T-helper 2 cell treated with Interferon-gamma antibody and Interleukin-4, amounts not matched to agents 100 ng/mL and 5 ng/mL, for 36 hours (primary cell): ENCODE data around the gene LRP6. TPM values are rescaled to one million over a fixed set of nuclear protein-coding genes. Genes with fewer than 3 reads are reported as not detected.
"Not testable (repeated sequence)": the region's sequence is repeated elsewhere in the genome, so short reads cannot be mapped to it uniquely, and the experiment has no call there.

Experiments
- intact Hi-C: fragments of 100-400 bp; cut with micrococcal nuclease; formaldehyde crosslinking; loops from one replicate; pipeline ENCODE4 v1.15.1; 2023
- total RNA-seq: library from RNA; stranded (reverse); gene quantifications from 2 replicates; pipeline ENCODE4 v1.2.3, GENCODE V29; 2022

LRP6 gene
- total RNA-seq, 1 donor from 2014 or later, result 0.16 TPM

- intact Hi-C loops, result no loop called here
Measured at GRCh38 chr12:12181511-12181910, 85.3 kb downstream of the LRP6 start.

- intact Hi-C loops, result no loop called here
Measured at GRCh38 chr12:12180575-12180974, 86.3 kb downstream of the LRP6 start.

GRCh38 chr12:12180136-12180535, 86.7 kb downstream of the LRP6 start:
- intact Hi-C loops, result no loop called here

GRCh38 chr12:12178559-12178958, 88.3 kb downstream of the LRP6 start:
- intact Hi-C loops, result no loop called here

- intact Hi-C loops, result no loop called here
Measured at GRCh38 chr12:12176402-12176801, 90.4 kb downstream of the LRP6 start.

- intact Hi-C loops, result no loop called here
Measured at GRCh38 chr12:12171991-12172511, 94.8 kb downstream of the LRP6 start.

GRCh38 chr12:12167847-12168246, 99.0 kb downstream of the LRP6 start:
- intact Hi-C loops, result no loop called here

- intact Hi-C loops, result no loop called here
Measured at GRCh38 chr12:12166751-12167150, 100.1 kb downstream of the LRP6 start.

- intact Hi-C loops, result no loop called here
Measured at GRCh38 chr12:12159988-12160387, 106.9 kb downstream of the LRP6 start.

GRCh38 chr12:12158858-12159257, 108.0 kb downstream of the LRP6 start:
- intact Hi-C loops, result no loop called here

- intact Hi-C loops, result no loop called here
Measured at GRCh38 chr12:12157424-12157823, 109.4 kb downstream of the LRP6 start.

- intact Hi-C loops, result no loop called here
Measured at GRCh38 chr12:12156828-12157227, 110.0 kb downstream of the LRP6 start.

- intact Hi-C loops, result no loop called here
Measured at GRCh38 chr12:12156116-12156515, 110.7 kb downstream of the LRP6 start.

- intact Hi-C loops, result no loop called here
Measured at GRCh38 chr12:12153596-12153995, 113.2 kb downstream of the LRP6 start.

- intact Hi-C loops, result no loop called here
Measured at GRCh38 chr12:12147111-12147510, 119.7 kb downstream of the LRP6 start.

GRCh38 chr12:12144531-12144930, 122.3 kb downstream of the LRP6 start:
- intact Hi-C loops, result not testable (repeated sequence)

GRCh38 chr12:12141000-12141399, 125.8 kb downstream of the LRP6 start:
- intact Hi-C loops, result no loop called here

GRCh38 chr12:12138203-12139154, 128.4 kb downstream of the LRP6 start:
- intact Hi-C loops, result no loop called here

- intact Hi-C loops, result no loop called here
Measured at GRCh38 chr12:12133785-12134184, 133.1 kb downstream of the LRP6 start.

- intact Hi-C loops, result no loop called here
Measured at GRCh38 chr12:12133259-12133658, 133.6 kb downstream of the LRP6 start.

- intact Hi-C loops, result no loop called here
Measured at GRCh38 chr12:12128670-12129069, 138.2 kb downstream of the LRP6 start.

GRCh38 chr12:12127304-12127703, 139.5 kb downstream of the LRP6 start:
- intact Hi-C loops, result no loop called here

GRCh38 chr12:12126551-12126950, 140.3 kb downstream of the LRP6 start:
- intact Hi-C loops, result no loop called here
